GM19438 (cell line): Measurements from ENCODE around the gene ALPI.
"Not testable (repeated sequence)": the region's sequence is repeated elsewhere in the genome, so short reads cannot be mapped to it uniquely, and the experiment has no call there.

Experiments used
- ATAC-seq: cut with Tn5 transposase; IDR thresholded peaks from one replicate; pipeline ENCODE4 v1.9.1; 2021; ENCODE audit warnings: low read depth; ENCODE audit not compliant: unreplicated experiment

Gene ALPI

DNA sequence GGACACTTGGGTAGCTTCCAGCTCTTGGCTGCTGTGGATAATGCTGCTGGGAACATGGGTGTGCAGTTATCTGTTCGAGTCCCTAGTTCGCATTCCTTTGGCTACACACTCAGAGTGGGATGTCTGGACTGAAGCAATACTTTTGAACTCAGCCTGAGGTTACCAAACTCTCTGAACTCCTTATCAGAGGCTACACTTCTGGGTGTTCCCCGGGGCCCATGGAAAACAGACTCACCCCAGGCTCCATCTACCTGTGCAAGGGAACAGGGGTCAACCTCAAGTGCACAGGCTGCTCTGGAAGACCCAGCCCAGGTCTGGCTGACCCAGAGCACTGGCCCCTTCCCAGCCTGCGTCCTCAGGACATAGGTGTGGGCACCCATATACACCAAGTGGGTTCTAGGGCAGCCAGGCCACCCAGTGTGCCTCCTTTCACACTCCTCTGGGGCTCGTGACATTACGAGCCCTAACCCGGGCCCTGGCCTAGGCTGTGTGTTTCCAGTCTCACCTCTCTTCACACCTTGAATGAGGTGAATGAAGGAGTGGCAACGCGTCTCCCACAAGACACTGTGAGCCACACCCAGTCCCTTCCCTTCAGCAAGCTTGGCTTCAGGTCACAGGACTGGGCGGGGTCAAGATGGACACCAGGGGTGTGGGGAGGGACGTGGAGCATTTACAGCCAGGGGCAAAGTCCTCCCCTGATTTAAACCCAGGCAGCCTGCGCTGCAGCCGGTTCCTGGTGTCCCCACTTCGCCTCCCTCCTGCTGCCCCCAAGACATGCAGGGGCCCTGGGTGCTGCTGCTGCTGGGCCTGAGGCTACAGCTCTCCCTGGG, at the start of gene ALPI:
ALPI (plus strand) TSS at position 728 of the 830 bp plus-strand sequence; CDS start at position 775, 47 bp downstream.
- ATAC-seq = no peak

- no peak for ATAC-seq
Measured at GRCh38 chr2:232406556-232407310, 49.2 kb upstream of the ALPI start, which contains the start of gene ALPG. Gene ALPG (plus strand): TSS chr2:232406844. CDS start chr2:232406895, 51 bp downstream.

DNA sequence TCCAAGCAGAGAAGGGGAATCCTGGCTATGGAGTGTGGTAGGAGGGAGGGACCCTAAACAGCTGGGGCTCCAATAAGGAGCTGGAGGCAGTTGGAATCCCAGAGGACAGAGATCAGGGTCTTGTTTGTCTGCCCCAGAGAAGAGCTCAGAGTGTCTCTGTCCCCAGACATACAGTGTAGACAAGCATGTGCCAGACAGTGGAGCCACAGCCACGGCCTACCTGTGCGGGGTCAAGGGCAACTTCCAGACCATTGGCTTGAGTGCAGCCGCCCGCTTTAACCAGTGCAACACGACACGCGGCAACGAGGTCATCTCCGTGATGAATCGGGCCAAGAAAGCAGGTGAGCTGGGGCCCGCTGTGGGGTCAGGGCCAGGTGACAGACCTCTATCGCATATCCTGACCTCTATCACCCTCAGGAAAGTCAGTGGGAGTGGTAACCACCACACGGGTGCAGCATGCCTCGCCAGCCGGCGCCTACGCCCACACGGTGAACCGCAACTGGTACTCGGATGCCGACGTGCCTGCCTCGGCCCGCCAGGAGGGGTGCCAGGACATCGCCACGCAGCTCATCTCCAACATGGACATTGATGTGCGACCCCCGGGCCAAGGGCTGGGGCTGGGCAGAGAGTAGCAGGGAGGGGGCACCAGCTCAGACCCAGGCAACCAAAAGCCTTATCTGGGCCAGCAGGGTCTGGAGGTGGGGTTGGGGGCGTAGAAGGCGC, 48.4 kb upstream of the ALPI start:
- ATAC-seq = not testable (repeated sequence)

- not testable (repeated sequence) for ATAC-seq
Measured at GRCh38 chr2:232408269-232408668, 47.7 kb upstream of the ALPI start.

DNA sequence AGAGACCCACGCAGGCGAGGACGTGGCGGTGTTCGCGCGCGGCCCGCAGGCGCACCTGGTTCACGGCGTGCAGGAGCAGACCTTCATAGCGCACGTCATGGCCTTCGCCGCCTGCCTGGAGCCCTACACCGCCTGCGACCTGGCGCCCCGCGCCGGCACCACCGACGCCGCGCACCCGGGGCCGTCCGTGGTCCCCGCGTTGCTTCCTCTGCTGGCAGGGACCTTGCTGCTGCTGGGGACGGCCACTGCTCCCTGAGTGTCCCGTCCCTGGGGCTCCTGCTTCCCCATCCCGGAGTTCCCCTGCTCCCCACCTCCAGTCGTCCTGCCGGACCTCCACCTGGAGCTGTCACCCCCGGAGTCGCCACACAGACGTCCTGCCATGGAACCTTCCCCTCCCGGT, 46.3 kb upstream of the ALPI start:
- ATAC-seq = not testable (repeated sequence)

DNA sequence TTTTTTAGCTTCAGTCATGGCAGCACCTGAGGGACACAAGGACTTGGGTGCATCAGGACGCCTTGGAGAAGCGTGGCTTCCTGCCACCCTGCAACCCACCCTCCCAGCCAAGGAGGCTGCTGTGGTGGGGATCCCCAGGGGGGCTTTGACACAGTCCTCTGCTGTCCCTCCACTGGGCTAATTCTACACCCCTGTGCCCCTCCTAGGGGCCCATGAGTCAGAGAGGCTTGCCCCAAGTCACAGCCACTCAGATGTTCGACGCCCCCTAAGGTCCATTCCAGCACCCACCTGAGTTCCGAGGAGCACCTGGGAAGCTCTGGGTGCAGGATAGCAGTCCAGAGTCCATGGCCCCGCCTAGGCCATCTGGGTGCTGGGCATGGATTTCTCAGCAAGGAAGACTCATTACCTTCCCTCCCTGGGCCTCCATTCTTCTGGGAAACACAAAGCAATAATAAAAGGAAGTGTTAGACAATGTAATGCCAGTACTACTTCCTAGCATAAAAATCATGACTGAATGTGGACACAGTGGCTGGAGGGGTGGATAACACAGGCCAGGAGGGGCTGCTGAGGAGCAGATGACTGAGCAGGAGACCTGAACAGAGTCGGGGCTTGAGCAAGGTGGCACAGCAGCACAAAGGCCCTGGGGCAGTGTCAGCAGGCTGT, 45.6 kb upstream of the ALPI start:
- no peak for ATAC-seq

GRCh38 chr2:232411901-232412629, 43.9 kb upstream of the ALPI start:
- ATAC-seq = no peak

DNA sequence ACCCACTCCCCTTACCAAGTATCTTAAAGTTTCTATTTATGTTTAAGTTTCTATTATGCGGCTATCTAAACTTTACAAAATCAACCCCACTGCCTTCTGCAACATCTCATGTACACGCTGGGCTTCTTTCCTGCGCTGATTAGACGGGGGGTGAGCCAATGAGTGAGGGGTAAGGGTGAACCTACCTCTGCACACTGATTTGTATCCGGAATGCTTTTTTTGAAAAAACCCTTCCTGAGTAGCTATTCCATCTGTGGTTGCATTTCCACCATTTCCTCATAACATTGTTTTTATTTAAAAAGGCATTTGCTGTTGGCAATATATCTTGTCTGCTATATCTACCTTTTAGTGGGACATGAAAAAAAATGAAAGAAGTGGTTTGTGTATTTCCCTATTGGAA, 43.0 kb upstream of the ALPI start:
- ATAC-seq = no peak

DNA sequence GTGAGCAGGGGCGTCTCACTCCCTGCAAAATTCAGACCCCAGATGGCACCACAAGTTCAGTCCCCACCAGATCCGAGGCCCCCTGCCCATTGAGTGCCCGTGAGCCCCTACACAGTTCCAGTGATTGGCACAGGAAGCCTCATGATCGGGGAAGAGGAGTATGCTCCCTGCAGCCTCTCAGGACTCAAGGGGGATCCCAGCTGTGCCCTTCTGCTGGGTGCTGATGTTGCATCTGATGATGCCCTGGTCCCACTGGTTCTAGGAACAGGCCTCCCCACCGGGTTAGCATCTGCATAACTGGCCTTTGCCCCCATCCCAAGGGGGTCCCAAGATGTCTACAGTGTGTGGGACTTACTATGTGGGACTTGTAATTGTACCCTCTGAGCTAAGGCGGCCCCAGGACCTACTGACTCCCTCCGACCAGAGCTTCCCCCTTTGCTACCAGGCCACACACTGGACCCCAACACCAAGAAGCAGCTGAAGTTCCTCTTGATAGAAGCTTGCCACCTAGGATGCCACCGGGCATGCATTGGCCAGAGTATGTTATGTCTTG, 40.7 kb upstream of the ALPI start:
- no peak for ATAC-seq

DNA sequence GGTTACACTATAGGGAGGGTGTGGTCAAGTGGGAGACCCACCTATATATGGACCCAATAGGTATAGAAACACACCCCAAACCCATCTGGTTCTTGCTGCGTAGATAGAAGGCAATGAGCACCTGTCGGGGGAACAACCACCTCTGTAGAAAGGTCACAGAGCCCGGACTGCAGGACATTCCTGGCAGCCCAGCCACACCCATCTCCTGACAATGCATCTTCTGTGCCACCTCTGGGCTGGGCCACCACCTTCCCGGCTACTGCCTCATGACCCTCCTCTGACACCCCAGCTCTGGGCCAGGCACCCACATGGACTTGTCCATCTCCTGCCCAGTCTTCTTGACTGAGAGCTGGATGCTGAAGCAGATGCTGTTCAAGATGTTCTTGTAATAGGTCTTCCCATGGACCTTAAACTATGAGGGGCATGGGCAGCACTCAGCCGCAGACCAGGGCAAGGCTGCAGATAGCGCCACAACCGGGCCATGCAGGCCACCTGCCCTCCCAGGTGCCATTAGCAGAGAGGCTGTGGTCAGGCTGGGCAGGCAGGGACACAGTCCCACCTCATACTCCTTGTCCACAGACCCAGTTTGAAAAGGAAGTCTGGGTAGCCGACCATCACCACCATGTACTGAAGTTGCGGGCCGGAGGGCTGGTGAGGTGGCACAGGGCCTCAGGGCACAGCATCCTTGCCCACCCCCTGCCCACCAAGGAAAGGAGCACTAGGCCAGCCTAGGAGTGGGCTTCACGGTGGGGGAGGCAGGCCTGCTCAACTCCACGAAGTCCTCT, 40.0 kb upstream of the ALPI start:
- ATAC-seq = no peak

DNA sequence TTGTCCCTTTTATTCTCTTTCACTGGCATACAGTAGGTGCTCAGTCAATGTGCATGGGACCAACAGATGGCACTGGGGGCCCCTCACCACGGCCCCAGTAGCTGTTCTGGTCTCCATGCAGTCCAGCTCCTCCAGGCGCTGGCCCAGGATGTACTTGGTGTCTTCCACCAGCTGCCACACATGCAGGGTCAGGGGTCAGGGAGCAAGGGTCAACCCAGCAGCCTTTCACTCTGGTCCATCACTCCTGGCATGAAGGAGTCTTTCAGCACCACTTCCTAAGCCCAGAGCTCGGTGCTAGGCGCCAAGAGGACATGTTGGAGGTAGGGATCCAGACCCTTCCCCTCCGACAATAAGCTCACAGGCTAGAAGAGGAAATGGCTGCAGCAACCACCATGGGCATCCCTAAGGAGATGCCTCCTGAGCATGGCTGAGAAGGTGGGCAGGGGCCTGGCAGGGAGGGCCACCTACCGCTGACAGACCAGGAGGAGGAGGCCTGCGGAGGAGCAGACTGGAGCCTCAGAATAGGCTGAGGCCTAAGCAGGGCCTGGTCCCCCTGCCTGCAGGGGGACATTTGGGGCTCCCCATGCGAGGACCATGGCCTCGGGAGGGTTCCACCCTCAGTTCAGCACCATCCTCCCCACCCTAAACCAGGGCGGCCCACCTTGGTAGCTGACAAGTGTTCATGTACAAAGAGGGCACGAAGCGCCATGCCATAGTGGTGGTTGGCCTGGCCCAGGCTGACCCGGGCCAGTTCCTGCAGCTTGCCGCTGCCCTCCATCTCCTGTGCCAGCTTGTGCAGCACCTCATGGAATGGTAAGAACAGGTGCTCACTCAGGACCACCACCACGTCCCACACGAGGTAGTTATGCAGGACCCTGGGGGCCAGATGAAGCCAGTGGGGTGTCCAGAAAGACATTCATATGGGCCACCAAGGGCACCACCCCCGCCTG, 39.2 kb upstream of the ALPI start:
- no peak for ATAC-seq

DNA sequence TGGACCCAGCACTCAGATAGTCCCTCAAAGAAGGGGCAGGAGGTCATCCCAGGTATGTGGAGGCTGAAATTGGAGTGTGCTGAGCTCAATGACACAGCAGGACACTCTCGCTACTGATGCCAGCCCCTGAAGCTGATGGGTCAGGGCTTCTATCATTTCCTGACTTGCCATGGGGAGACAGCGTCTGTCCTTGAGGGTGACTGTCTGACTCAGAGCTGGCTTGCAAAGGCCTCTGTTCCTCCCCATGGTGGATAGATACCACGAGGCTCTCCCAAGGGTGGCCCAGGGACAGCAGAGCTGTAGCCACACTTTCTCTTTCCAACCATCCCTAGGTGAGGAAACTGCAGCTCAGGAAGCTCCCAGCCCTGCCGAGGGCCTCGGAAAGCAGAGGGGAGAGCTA, 38.5 kb upstream of the ALPI start:
- no peak for ATAC-seq

GRCh38 chr2:232418056-232418455, 37.9 kb upstream of the ALPI start:
- no peak for ATAC-seq

GRCh38 chr2:232418466-232419244, 37.3 kb upstream of the ALPI start:
- no peak for ATAC-seq

DNA sequence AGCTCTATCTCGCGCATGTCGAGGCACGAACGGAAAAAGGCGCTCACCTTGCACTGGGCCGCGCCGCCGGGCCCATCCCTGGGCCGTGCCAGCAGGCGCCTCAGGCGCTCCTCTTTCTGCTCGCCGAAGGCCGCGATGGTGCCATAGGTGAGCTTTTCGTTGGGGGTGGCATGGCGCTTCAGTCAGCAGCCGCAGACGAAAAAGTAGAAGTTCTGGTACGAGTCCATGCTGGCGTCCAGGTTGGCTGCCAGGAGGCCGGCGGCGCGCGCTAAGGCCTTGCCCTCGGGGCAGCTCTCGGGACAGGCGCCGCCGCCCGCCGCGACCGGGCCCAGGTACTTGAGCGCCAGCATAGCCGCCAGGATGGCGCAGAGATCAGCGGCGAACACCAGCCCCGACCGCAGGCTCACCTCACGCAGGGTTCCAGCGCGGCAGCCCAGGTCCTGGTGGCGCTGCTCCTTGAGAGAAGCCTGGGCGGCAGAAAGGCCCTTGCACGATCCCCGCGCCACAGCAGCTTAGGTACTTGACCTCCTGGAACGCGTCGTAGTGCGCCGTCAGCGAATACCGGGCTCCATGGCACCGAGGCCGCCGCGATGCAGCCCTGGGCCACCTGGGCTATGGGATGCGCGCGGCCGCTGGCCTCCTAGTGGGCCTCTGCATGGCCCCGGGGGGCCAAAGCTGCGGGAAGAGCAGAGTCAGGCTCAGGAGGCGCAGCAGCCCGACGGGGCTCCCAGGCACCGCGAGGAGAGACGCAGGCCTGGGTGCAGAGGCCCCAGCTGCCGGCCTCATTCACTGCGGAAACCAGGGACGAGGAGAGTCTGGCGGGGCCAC, 36.5 kb upstream of the ALPI start:
- ATAC-seq = no peak

DNA sequence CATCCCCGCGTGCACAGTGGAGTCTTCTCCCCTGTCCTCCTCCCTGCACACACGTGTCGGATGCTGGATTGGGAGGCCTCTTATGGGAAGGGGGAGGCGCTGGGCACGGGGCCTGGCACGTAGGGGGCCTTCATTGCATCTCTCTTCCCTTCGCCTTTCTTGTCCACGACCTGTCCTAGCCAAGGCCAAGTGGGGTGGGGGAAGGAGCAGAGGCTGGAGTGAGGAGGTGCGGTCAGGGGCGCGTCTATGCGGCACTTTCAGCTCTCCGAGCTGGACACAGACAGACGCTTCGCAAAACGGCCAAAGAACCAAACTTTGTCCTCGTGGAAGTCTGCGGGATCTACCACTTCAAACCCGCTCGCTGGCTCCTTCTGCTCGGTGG, 35.9 kb upstream of the ALPI start:
- no peak for ATAC-seq
